Stomach (tissue), 9 donors: ENCODE data around the gene AGBL4. TPM values are rescaled to one million over a fixed set of nuclear protein-coding genes. Genes with fewer than 3 reads are reported as not detected.

Experiments
- DNase-seq, 2 donors: peaks; one replicate each; pipeline versions ENCODE4 v3.0.0 to v3.0.0-alpha.2; 2013 to 2019
- H3K27ac ChIP-seq, 5 donors: fragments of 200-600 bp in 4 of 5; sonication (generic) in 4 of 5; one replicate each; pipeline ENCODE4 v1.5.1; 2013 to 2019; ENCODE audit warnings: mild to moderate bottlenecking in 1 of 5, moderate library complexity in 1 of 5
- H3K27me3 ChIP-seq, 3 donors: fragments of 200-600 bp; sonication (generic); one replicate each; pipeline ENCODE4 v1.5.1; 2017 to 2019; ENCODE audit warnings: mixed run types in 1 of 3
- H3K36me3 ChIP-seq, 4 donors: fragments of 200-600 bp; sonication (generic); 1 replicate in 3 of 4; 2 replicates in 1 of 4; pipeline ENCODE4 v1.5.1; 2016 to 2019
- H3K4me1 ChIP-seq, 4 donors: fragments of 200-600 bp; sonication (generic); one replicate each; pipeline ENCODE4 v1.5.1; 2016 to 2019
- H3K4me3 ChIP-seq, 4 donors: fragments of 200-600 bp; sonication (generic) in 3 of 4; one replicate each; pipeline ENCODE4 v1.5.1; 2016 to 2019; ENCODE audit warnings: mild to moderate bottlenecking in 1 of 4
- H3K9me3 ChIP-seq, 4 donors: fragments of 200-600 bp; sonication (generic); one replicate each; pipeline ENCODE4 v1.5.1; 2016 to 2019
- CTCF ChIP-seq, 7 experiments: fragments of 450-650 bp in 4 of 7; fragments of 200-600 bp in 3 of 7; sonication (generic) in 3 of 7; IDR thresholded peaks; one replicate each; pipeline ENCODE4 v1.5.1; 2016 to 2019; ENCODE audit warnings: antibody characterized with exemption in 7 of 7, control low read depth in 2 of 7, mild to moderate bottlenecking in 1 of 7
- EP300 ChIP-seq: sonication (generic); formaldehyde crosslinking; IDR thresholded peaks from one replicate; pipeline ENCODE4 v1.6.1; 2017; ENCODE audit warnings: antibody characterized with exemption
- POLR2A ChIP-seq, 4 donors: fragments of 450-650 bp; IDR thresholded peaks; one replicate each; pipeline ENCODE4 v1.6.1; 2016; ENCODE audit warnings: antibody characterized with exemption in 4 of 4, control low read depth in 2 of 4, mild to moderate bottlenecking in 1 of 4, moderate library complexity in 1 of 4
- POLR2AphosphoS5 ChIP-seq, 3 donors: sonication (generic); formaldehyde crosslinking; IDR thresholded peaks; one replicate each; pipeline ENCODE4 v1.6.1; 2016; ENCODE audit warnings: antibody characterized with exemption in 3 of 3
- WGBS, 5 donors: extraction: QIAGEN DNeasy Blood & Tissue Kit in 3 of 5; methylation state at CpG; one replicate each; pipeline versions ENCODE4 v1.1.5 to v1.1.7; 2013 to 2018; 5-methylcytosine and 5-hydroxymethylcytosine counted together
- intact Hi-C: fragments of 100-400 bp; cut with DNase I; formaldehyde crosslinking; loops from one replicate; pipeline ENCODE4 v1.15.1; 2023; ENCODE audit warnings: low total_unique reads
- polyA plus RNA-seq, 3 donors: library from polyadenylated mRNA; stranded (reverse); fragments of 200-250 nt; gene quantifications; one replicate each; pipeline ENCODE4 v1.2.3, GENCODE V29; 2013
- total RNA-seq, 5 donors: library from RNA; depleted of rRNA; stranded (reverse); fragments of >200 nt; gene quantifications; one replicate each; pipeline versions ENCODE4 v1.1.0 to v1.2.3, GENCODE V29; 2014 to 2016
- donor health status: healthy with polysubstance abuse.
- donor health status: Bipolar disorder and iron deficiency.
- donor health status: healthy.

AGBL4 gene
- total and polyA plus RNA-seq, 8 donors: 0.92 TPM; not detected in 7

- H3K4me3 ChIP-seq: no peak overlapping the region
- no peak overlapping the region for H3K27ac ChIP-seq
- WGBS, 5 donors: 72 to 83% (median 75%) methylated on average over 3 of the region's 3 CpGs
- intact Hi-C loops: no loop called here
- no peak for DNase-seq
- no peak for TF ChIP-seq CTCF (IDR thresholded peaks at IDR 0.05)
- TF ChIP-seq EP300: no peak
- no peak for TF ChIP-seq POLR2A (IDR thresholded peaks at IDR 0.05)
- TF ChIP-seq POLR2AphosphoS5 (IDR thresholded peaks at IDR 0.05): no peak
- peaks cover 7 to 55% (median 38%) of the 10 kb centered on the region in 4 donors for H3K9me3 ChIP-seq
- no peaks in the 10 kb centered on the region for H3K27me3 ChIP-seq
- H3K36me3 ChIP-seq: no peaks in the 10 kb centered on the region
- no peaks in the 10 kb centered on the region for H3K4me1 ChIP-seq
Observed at GRCh38 chr1:49576327-49576901, 447.3 kb downstream of the AGBL4 start.

GRCh38 chr1:49556676-49557234 is 467.0 kb downstream of the AGBL4 start:
- no peak for TF ChIP-seq EP300
- no peak for TF ChIP-seq POLR2A (IDR thresholded peaks at IDR 0.05)
- TF ChIP-seq CTCF (IDR thresholded peaks at IDR 0.05): no peak
- no peak for TF ChIP-seq POLR2AphosphoS5 (IDR thresholded peaks at IDR 0.05)
- H3K27ac ChIP-seq: no peak overlapping the region
- no peaks in the 10 kb centered on the region for H3K27me3 ChIP-seq
- H3K4me1 ChIP-seq: no peaks in the 10 kb centered on the region
- no peak for DNase-seq
- H3K4me3 ChIP-seq: no peak overlapping the region
- 82 to 96% (median 94%) methylated on average over 13 to 30 of the region's 30 CpGs for WGBS, 5 donors
- peaks cover 0 to 33% (median 12%) of the 10 kb centered on the region in 4 donors for H3K9me3 ChIP-seq
- no peaks in the 10 kb centered on the region for H3K36me3 ChIP-seq
- intact Hi-C loops: no loop called here

- no peak overlapping the region for H3K4me3 ChIP-seq
- H3K27ac ChIP-seq: no peak overlapping the region
- H3K36me3 ChIP-seq: no peaks in the 10 kb centered on the region
- WGBS, 5 donors: 83 to 91% (median 89%) methylated on average over 5 of the region's 5 CpGs
- DNase-seq: no peak
- H3K4me1 ChIP-seq: no peaks in the 10 kb centered on the region
- peaks cover 0 to 32% (median 26%) of the 10 kb centered on the region in 4 donors for H3K9me3 ChIP-seq
- intact Hi-C loops: no loop called here
- no peak for TF ChIP-seq POLR2AphosphoS5 (IDR thresholded peaks at IDR 0.05)
- no peak for TF ChIP-seq CTCF (IDR thresholded peaks at IDR 0.05)
- no peak for TF ChIP-seq POLR2A (IDR thresholded peaks at IDR 0.05)
- no peaks in the 10 kb centered on the region for H3K27me3 ChIP-seq
Observed at GRCh38 chr1:49552101-49552500, 471.7 kb downstream of the AGBL4 start.

GRCh38 chr1:49544615-49545014 is 479.1 kb downstream of the AGBL4 start:
- Histone ChIP-seq H3K4me1 (no peaks in the 10 kb centered on the region), H3K27me3 (no peaks in the 10 kb centered on the region), H3K4me3 (no peak overlapping the region), H3K36me3 (no peaks in the 10 kb centered on the region), H3K9me3 (peaks cover 0 to 27% (median 15%) of the 10 kb centered on the region in 4 donors), H3K27ac (no peak overlapping the region)
- 80 to 90% (median 83%) methylated on average over 3 of the region's 3 CpGs for WGBS, 5 donors
- TF ChIP-seq EP300 (no peak), POLR2AphosphoS5 (IDR thresholded peaks at IDR 0.05) (no peak), POLR2A (IDR thresholded peaks at IDR 0.05) (no peak), CTCF (IDR thresholded peaks at IDR 0.05) (no peak)
- intact Hi-C loops: no loop called here
- no peak for DNase-seq
